HG02678 (cell line): ENCODE data around the gene LYPLA2.

Experiments used
- ATAC-seq: cut with Tn5 transposase; IDR thresholded peaks from one replicate; pipeline ENCODE4 v1.9.1; 2021; ENCODE audit warnings: mild to moderate bottlenecking, moderate library complexity; ENCODE audit not compliant: unreplicated experiment

The LYPLA2 gene

GRCh38 chr1:23790696-23791515 lies at the start of gene LYPLA2:
Gene LYPLA2 (plus strand): TSS chr1:23791145. CDS start chr1:23792683, 1,538 bp downstream.
- ATAC-seq = peak; percentile 84

DNA sequence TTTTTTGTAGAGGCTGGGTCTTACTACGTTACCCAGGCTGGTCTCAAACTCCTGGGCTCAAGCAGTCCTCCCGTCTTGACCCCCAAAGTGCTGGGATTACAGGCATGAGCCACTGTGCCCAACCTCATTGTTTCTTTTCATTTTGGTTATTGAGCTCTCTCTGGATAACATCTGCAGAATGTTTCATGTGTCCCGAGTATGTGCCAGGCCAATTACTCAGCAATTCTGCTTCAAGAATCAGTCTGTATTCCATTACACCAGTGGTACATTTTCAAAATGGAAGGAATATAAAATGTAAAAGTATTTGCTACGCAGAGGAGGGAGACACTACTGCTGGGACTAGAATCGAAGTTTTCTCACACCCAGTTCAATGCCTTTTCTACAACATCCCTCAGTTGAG lies 49.3 kb upstream of the LYPLA2 start:
- no peak for ATAC-seq

GRCh38 chr1:23742670-23743286 lies 48.2 kb upstream of the LYPLA2 start:
- ATAC-seq = no peak

DNA sequence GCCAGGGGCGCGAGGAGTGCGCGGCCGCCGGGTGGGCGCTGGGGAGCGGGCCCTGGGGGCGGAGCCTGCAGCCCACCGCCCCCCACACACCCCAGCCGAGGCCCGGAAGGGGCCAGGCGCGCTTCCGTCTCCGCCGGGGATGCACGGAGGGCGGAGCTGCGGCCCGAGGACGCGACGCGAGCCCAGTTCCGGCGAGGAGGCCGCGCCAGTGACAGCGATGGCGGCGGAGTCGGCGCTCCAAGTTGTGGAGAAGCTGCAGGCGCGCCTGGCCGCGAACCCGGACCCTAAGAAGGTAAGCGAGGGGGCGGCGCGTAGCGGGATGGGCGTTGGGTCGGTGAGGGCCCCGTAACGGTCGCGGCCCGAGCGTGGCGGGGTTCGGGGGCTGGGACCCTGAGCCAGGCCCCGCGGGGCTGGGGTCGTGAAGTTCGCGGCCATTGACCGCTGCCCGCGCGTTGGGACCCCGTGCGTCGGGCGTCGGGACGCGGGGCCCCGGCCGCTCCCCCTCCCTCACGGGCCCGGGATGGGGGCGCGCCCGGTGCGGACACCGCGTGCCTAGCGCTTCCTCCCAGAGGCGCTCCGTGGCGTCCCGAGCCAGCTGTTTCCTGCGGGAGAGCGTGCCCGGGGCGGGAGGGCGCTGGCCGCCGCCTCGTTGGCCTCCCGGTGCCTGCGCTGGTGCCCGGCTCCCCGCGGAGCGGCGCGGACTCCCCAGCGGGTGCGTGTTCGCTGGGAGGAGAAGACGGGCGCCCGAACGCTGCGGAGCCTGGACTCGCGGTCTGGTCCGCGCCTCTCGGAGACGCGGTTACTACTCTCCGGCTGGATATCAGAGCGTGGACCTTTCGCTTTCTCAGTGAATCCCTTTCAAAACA lies 47.4 kb upstream of the LYPLA2 start, which contains the start of gene ELOA:
Gene ELOA (plus strand): TSS at position 185 of the 866 bp plus-strand sequence. CDS start 33 bp downstream, at position 218.
- ATAC-seq = peak; percentile 77

DNA sequence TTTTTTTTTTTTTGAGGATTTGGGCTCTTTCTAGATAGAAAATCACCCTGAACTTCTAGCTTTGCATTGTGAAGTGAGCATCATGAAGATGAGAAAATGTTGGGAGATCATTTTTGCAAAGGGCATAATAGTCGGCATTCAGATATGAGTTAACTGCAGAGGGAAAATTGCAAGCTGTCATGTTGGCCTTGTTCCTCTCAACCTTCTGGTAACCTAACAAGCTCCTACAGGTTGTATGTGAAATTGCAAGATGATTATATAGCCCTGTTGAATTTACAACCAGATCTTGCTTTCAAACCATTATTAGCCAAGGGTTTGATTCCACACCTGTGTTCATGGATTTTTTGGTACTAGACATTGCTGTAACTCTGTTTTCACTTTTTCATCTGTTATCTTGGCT lies 45.4 kb upstream of the LYPLA2 start:
- ATAC-seq = no peak

GRCh38 chr1:23748016-23748415 lies 42.9 kb upstream of the LYPLA2 start:
- ATAC-seq = no peak

- ATAC-seq = no peak
Observed at GRCh38 chr1:23751050-23751814, 39.7 kb upstream of the LYPLA2 start.

- no peak for ATAC-seq
Observed at GRCh38 chr1:23751815-23752200, 39.1 kb upstream of the LYPLA2 start.

GRCh38 chr1:23752909-23753308 lies 38.0 kb upstream of the LYPLA2 start:
- ATAC-seq = no peak

GRCh38 chr1:23756676-23757075 lies 34.3 kb upstream of the LYPLA2 start:
- no peak for ATAC-seq

DNA sequence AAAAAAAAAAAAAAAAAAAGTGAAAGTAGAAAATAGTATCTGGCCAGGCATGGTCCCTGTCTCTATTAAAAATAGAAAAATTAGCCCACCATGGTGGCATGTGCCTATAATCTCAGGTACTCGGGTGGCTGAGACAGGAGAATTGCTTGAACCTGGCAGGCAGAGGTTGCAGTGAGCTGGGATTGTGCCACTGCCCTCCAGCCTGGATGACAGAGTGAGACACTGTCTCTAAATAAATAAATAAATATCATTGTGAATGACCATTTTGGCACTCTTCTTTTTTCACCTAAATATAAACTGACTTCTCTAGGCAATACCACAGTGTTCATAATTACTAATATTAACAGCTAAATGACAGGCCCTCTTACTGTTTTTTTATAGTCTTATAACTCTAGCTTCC lies 33.1 kb upstream of the LYPLA2 start:
- no peak for ATAC-seq

- ATAC-seq = no peak
Observed at GRCh38 chr1:23759277-23759676, 31.7 kb upstream of the LYPLA2 start.

DNA sequence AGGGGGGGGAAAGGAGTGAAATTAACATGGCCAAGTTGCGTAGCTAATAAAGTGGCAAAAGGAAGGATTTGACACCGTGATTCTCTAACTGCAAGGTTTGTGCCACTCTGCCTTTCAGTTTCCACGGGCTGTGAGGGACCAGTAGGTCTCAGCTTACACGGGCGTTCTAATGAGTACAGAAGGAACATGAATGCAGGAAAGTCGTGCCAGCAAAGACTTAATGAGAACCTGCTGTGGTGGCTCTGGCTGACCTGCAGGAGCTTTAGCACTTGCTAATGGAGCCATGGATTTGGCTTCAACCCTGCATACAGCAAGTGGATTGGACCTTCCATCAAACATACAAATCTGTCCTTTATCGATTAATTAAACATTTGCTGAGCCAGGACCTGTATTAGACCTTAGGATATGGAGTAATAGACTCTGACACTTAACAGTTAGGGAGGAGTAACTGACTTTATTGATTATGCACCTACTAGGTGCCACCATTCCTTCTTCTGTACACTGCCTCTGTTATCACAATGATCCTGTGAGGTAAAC lies 27.8 kb upstream of the LYPLA2 start:
- ATAC-seq = no peak

GRCh38 chr1:23768733-23769132 lies 22.2 kb upstream of the LYPLA2 start:
- no peak for ATAC-seq

- ATAC-seq = no peak
Observed at GRCh38 chr1:23772049-23772853, 18.7 kb upstream of the LYPLA2 start.

- ATAC-seq = no peak
Observed at GRCh38 chr1:23772854-23773242, 18.1 kb upstream of the LYPLA2 start.

GRCh38 chr1:23774174-23774880 lies 16.6 kb upstream of the LYPLA2 start:
- ATAC-seq = no peak

DNA sequence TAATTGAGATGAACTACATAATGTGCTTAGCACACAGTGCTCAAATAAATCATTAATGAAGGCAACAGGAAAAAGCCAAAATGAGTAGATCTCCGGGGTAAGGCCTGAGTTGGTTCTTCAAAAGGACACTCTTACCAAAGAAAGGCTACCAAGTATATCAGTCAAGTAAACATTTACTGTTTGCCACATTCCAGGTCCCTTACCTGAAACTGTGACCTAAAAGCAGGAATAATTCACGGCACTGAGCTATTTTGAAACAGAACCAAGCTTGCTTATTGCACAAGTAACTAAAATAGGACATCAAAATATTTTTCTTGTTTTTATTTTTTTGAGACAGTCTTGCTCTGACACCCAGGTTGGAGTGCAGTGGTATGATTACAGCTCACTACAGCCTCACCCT lies 14.7 kb upstream of the LYPLA2 start:
- no peak for ATAC-seq
